Forelimb muscle (tissue), 1 donor: ENCODE results near the gene TET1. TPM values are rescaled to one million over a fixed set of nuclear protein-coding genes. Genes with fewer than 3 reads are reported as not detected.
"Not testable (repeated sequence)": the region's sequence is repeated elsewhere in the genome, so short reads cannot be mapped to it uniquely, and the experiment has no call there.

ENCODE experiments used
- DNase-seq: peaks from one replicate; pipeline ENCODE4 v3.0.0-alpha.2; 2013; ENCODE audit warnings: low read depth
- polyA plus RNA-seq: library from polyadenylated mRNA; unstranded; fragments of 120-200 nt; gene quantifications from one replicate; pipeline ENCODE4 v1.2.1, GENCODE V29; 2013; ENCODE audit not compliant: insufficient read length

The TET1 gene
- polyA plus RNA-seq, 1 donor: 8.2 TPM

- peak; percentile 45 for DNase-seq
Observed at GRCh38 chr10:68562661-68563570, 2.8 kb downstream of the TET1 start.

GRCh38 chr10:68564712-68565111, 4.6 kb downstream of the TET1 start:
- no peak for DNase-seq

- no peak for DNase-seq
Observed at GRCh38 chr10:68565658-68566057, 5.5 kb downstream of the TET1 start.

GRCh38 chr10:68566351-68566750, 6.2 kb downstream of the TET1 start:
- DNase-seq: no peak

- DNase-seq: no peak
Observed at GRCh38 chr10:68566955-68567354, 6.8 kb downstream of the TET1 start.

- DNase-seq: no peak
Observed at GRCh38 chr10:68572151-68572550, 12.0 kb downstream of the TET1 start.

GRCh38 chr10:68574051-68574450, 13.9 kb downstream of the TET1 start:
- DNase-seq: no peak

GRCh38 chr10:68576118-68576517, 16.0 kb downstream of the TET1 start:
- DNase-seq: no peak

GRCh38 chr10:68578974-68579373, 18.8 kb downstream of the TET1 start:
- DNase-seq: no peak

- DNase-seq: not testable (repeated sequence)
Observed at GRCh38 chr10:68584187-68584586, 24.1 kb downstream of the TET1 start.

- no peak for DNase-seq
Observed at GRCh38 chr10:68586606-68587305, 26.6 kb downstream of the TET1 start.

GRCh38 chr10:68594405-68594804, 34.3 kb downstream of the TET1 start:
- no peak for DNase-seq

GRCh38 chr10:68595513-68595912, 35.4 kb downstream of the TET1 start:
- DNase-seq: no peak

- DNase-seq: no peak
Observed at GRCh38 chr10:68597407-68597806, 37.3 kb downstream of the TET1 start.

GRCh38 chr10:68598978-68599770, 39.0 kb downstream of the TET1 start:
- no peak for DNase-seq

GRCh38 chr10:68599771-68600040, 39.6 kb downstream of the TET1 start:
- no peak for DNase-seq

GRCh38 chr10:68600041-68600778, 40.1 kb downstream of the TET1 start:
- DNase-seq: peak; percentile 64

GRCh38 chr10:68601501-68602265, 41.5 kb downstream of the TET1 start:
- DNase-seq: no peak

- DNase-seq: no peak
Observed at GRCh38 chr10:68602434-68602833, 42.3 kb downstream of the TET1 start.

GRCh38 chr10:68603766-68604165, 43.6 kb downstream of the TET1 start:
- DNase-seq: no peak

GRCh38 chr10:68604441-68604840, 44.3 kb downstream of the TET1 start:
- no peak for DNase-seq
